ENCODE data around the gene MYOF.

- TF ChIP-seq CTCF (IDR thresholded peaks at IDR 0.05) (peak in 2 of 4 experiments; percentile 24 to 34), POLR2AphosphoS5 (IDR thresholded peaks at IDR 0.05) (no peak), POLR2A (IDR thresholded peaks at IDR 0.05) (no peak)
Observed at GRCh38 chr10:93357680-93358079, 124.5 kb downstream of the MYOF start.
